Measurements from ENCODE around the gene TMC6. TPM values are rescaled to one million over a fixed set of nuclear protein-coding genes. Genes with fewer than 3 reads are reported as not detected.

The TMC6 gene
- total and polyA plus RNA-seq, 2 experiments from 2014 or later, result 50.0 to 72.2 TPM

- H3K4me3 Mint-ChIP-seq, result no peak overlapping the region
- no peaks in the 10 kb centered on the region for H3K79me2 ChIP-seq (replicated peaks; ENCODE audit: insufficient read depth)
- peaks cover 17% of the 10 kb centered on the region; the same call in 1 of the 2 replicates for H3K4me1 ChIP-seq (ENCODE audit: insufficient read depth)
- H3K9me2 ChIP-seq (ENCODE audit: insufficient read depth), result no peaks in the 10 kb centered on the region
- no peaks in the 10 kb centered on the region for H4K20me1 ChIP-seq (replicated peaks; ENCODE audit: insufficient read depth)
- DNase-seq (ENCODE audit: low spot score), result no peak
- no peak overlapping the region for H3K27ac Mint-ChIP-seq
- TF ChIP-seq CREB1 (CRISPR knock-in tag; IDR thresholded peaks at IDR 0.05; ENCODE audit: low read depth) (no peak), NANOG (IDR thresholded peaks at IDR 0.05; ENCODE audit: borderline replicate concordance) (no peak), ZNF114 (CRISPR knock-in tag; IDR thresholded peaks at IDR 0.05) (no peak), JUNB (IDR thresholded peaks at IDR 0.05; ENCODE audit: unreplicated experiment) (no peak), CTCF (conservative IDR thresholded peaks at IDR 0.05; ENCODE audit: low read depth in 2 of 2) (no peak), ZNF331 (CRISPR knock-in tag; IDR thresholded peaks at IDR 0.05; ENCODE audit: low read depth) (no peak), STAT1 (IDR thresholded peaks at IDR 0.05; ENCODE audit: unreplicated experiment) (no peak)
- TF ChIP-seq, protein P1, sequence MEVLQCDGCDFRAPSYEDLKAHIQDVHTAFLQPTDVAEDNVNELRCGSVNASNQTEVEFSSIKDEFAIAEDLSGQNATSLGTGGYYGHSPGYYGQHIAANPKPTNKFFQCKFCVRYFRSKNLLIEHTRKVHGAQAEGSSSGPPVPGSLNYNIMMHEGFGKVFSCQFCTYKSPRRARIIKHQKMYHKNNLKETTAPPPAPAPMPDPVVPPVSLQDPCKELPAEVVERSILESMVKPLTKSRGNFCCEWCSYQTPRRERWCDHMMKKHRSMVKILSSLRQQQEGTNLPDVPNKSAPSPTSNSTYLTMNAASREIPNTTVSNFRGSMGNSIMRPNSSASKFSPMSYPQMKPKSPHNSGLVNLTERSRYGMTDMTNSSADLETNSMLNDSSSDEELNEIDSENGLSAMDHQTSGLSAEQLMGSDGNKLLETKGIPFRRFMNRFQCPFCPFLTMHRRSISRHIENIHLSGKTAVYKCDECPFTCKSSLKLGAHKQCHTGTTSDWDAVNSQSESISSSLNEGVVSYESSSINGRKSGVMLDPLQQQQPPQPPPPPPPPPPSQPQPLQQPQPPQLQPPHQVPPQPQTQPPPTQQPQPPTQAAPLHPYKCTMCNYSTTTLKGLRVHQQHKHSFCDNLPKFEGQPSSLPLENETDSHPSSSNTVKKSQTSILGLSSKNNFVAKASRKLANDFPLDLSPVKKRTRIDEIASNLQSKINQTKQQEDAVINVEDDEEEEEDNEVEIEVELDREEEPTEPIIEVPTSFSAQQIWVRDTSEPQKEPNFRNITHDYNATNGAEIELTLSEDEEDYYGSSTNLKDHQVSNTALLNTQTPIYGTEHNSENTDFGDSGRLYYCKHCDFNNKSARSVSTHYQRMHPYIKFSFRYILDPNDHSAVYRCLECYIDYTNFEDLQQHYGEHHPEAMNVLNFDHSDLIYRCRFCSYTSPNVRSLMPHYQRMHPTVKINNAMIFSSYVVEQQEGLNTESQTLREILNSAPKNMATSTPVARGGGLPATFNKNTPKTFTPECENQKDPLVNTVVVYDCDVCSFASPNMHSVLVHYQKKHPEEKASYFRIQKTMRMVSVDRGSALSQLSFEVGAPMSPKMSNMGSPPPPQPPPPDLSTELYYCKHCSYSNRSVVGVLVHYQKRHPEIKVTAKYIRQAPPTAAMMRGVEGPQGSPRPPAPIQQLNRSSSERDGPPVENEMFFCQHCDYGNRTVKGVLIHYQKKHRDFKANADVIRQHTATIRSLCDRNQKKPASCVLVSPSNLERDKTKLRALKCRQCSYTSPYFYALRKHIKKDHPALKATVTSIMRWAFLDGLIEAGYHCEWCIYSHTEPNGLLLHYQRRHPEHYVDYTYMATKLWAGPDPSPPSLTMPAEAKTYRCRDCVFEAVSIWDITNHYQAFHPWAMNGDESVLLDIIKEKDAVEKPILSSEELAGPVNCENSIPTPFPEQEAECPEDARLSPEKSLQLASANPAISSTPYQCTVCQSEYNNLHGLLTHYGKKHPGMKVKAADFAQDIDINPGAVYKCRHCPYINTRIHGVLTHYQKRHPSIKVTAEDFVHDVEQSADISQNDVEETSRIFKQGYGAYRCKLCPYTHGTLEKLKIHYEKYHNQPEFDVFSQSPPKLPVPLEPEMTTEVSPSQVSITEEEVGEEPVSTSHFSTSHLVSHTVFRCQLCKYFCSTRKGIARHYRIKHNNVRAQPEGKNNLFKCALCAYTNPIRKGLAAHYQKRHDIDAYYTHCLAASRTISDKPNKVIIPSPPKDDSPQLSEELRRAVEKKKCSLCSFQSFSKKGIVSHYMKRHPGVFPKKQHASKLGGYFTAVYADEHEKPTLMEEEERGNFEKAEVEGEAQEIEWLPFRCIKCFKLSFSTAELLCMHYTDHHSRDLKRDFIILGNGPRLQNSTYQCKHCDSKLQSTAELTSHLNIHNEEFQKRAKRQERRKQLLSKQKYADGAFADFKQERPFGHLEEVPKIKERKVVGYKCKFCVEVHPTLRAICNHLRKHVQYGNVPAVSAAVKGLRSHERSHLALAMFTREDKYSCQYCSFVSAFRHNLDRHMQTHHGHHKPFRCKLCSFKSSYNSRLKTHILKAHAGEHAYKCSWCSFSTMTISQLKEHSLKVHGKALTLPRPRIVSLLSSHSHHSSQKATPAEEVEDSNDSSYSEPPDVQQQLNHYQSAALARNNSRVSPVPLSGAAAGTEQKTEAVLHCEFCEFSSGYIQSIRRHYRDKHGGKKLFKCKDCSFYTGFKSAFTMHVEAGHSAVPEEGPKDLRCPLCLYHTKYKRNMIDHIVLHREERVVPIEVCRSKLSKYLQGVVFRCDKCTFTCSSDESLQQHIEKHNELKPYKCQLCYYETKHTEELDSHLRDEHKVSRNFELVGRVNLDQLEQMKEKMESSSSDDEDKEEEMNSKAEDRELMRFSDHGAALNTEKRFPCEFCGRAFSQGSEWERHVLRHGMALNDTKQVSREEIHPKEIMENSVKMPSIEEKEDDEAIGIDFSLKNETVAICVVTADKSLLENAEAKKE (CRISPR knock-in tag; IDR thresholded peaks at IDR 0.05), result no peak
- H3K27me3 Mint-ChIP-seq (ENCODE audit: insufficient read depth, low read depth, poor library complexity), result peaks cover 29% of the 10 kb centered on the region
- H3K4me1 Mint-ChIP-seq, result peaks cover 8% of the 10 kb centered on the region
- no peak overlapping the region for H2AFZ ChIP-seq
- no peaks in the 10 kb centered on the region for H3K36me3 Mint-ChIP-seq (ENCODE audit: low read depth)
- H3K4me3 ChIP-seq, result no peak overlapping the region
- no peak for ATAC-seq
- peaks cover 22% of the 10 kb centered on the region for H3K27me3 ChIP-seq (ENCODE audit: insufficient read depth)
- H3F3A ChIP-seq (replicated peaks; ENCODE audit: low read depth), result peaks cover 16% of the 10 kb centered on the region; the same call in 1 of the 2 replicates
- no peak overlapping the region for H3K27ac ChIP-seq (ENCODE audit: low read depth)
- H3K4me2 ChIP-seq, result no peak overlapping the region
- H3K36me3 ChIP-seq (ENCODE audit: insufficient read depth), result no peaks in the 10 kb centered on the region
- no peaks in the 10 kb centered on the region for H3K9me3 Mint-ChIP-seq
Observed at GRCh38 chr17:78134899-78135385, 6.4 kb upstream of the TMC6 start.
